Lung (tissue), 12 donors: ENCODE data around the gene LRRC71. TPM values are rescaled to one million over a fixed set of nuclear protein-coding genes. Genes with fewer than 3 reads are reported as not detected.
A peak's percentile ranks its signal among the peaks of the same experiment; 100 is the strongest.
"Not testable (repeated sequence)": the region's sequence is repeated elsewhere in the genome, so short reads cannot be mapped to it uniquely, and the experiment has no call there.

Experiments
- ATAC-seq: fragments of 200-7000 bp; cut with Tn5 transposase; one replicate; pipeline ENCODE4 v1.9.1; 2020; ENCODE audit warnings: moderate number of reproducible peaks; ENCODE audit not compliant: insufficient read depth, low FRiP score
- DNase-seq, 3 donors: peaks; one replicate each; pipeline ENCODE4 v3.0.0-alpha.2; 2013 to 2017
- H3K27ac ChIP-seq, 2 donors: one replicate each; pipeline ENCODE4 v1.5.1; 2013; ENCODE audit warnings: mild to moderate bottlenecking in 2 of 2, moderate library complexity in 2 of 2, control low read depth in 1 of 2, inconsistent platforms in 1 of 2, low read depth in 1 of 2, low read length in 1 of 2
- H3K27me3 ChIP-seq, 3 donors: one replicate each; pipeline ENCODE4 v1.5.1; 2013; ENCODE audit warnings: low read length in 2 of 3; ENCODE audit not compliant: control insufficient read depth in 3 of 3, insufficient read depth in 3 of 3
- H3K36me3 ChIP-seq, 4 donors: one replicate each; pipeline ENCODE4 v1.5.1; 2013; ENCODE audit warnings: low read length in 4 of 4, mild to moderate bottlenecking in 1 of 4, moderate library complexity in 1 of 4; ENCODE audit not compliant: control insufficient read depth in 4 of 4, insufficient read depth in 4 of 4
- H3K4me1 ChIP-seq, 5 donors: one replicate each; pipeline ENCODE4 v1.5.1; 2013; ENCODE audit warnings: low read length in 5 of 5, mild to moderate bottlenecking in 2 of 5, moderate library complexity in 1 of 5; ENCODE audit not compliant: control insufficient read depth in 5 of 5, insufficient read depth in 5 of 5
- H3K4me3 ChIP-seq: one replicate; pipeline ENCODE4 v1.5.1; 2013; ENCODE audit warnings: mild to moderate bottlenecking, control low read depth, moderate library complexity
- H3K9ac ChIP-seq, 2 donors: one replicate each; pipeline ENCODE4 v1.5.1; 2013; ENCODE audit warnings: low read length in 2 of 2, control low read depth in 1 of 2; ENCODE audit not compliant: insufficient read depth in 1 of 2
- H3K9me3 ChIP-seq, 4 donors: one replicate each; pipeline ENCODE4 v1.5.1; 2013; ENCODE audit warnings: low read length in 3 of 4, mild to moderate bottlenecking in 1 of 4, moderate library complexity in 1 of 4; ENCODE audit not compliant: control insufficient read depth in 4 of 4, insufficient read depth in 3 of 4
- WGBS, 2 donors: extraction: QIAGEN DNeasy Blood & Tissue Kit; methylation state at CpG; one replicate each; pipeline ENCODE4 v1.1.7; 2013; 5-methylcytosine and 5-hydroxymethylcytosine counted together
- polyA plus RNA-seq, 2 donors: library from polyadenylated mRNA; stranded (reverse); fragments of 200-250 nt; gene quantifications; one replicate each; pipeline ENCODE4 v1.2.1, GENCODE V29; 2013
- total RNA-seq, 2 donors: library from RNA; depleted of rRNA in 1 of 2; stranded (reverse); fragments of >200 nt in 1 of 2; gene quantifications; one replicate each; pipeline ENCODE4 v1.2.1, GENCODE V29; 2014 to 2021
- TF ChIP-seq, protein P1 (sequence below): IDR thresholded peaks from 2 replicates; pipeline ENCODE4 v1.5.1; 2012; ENCODE audit warnings: mild to moderate bottlenecking; ENCODE audit errors: control extremely low read depth, extremely low read depth
- donor health status: control.
- donor health status: control.
- donor health status: Bipolar disorder and iron deficiency.
- donor health status: healthy.
- donor health status: DM: yes; HTN: yes; CAD: no.

Gene LRRC71
- total and polyA plus RNA-seq, 4 donors: 3.4 to 17.2 (median 4.2) TPM

GRCh38 chr1:156925154-156926010 lies 5.0 kb downstream of the LRRC71 start:
- ATAC-seq: no peak
- TF ChIP-seq, protein P1, sequence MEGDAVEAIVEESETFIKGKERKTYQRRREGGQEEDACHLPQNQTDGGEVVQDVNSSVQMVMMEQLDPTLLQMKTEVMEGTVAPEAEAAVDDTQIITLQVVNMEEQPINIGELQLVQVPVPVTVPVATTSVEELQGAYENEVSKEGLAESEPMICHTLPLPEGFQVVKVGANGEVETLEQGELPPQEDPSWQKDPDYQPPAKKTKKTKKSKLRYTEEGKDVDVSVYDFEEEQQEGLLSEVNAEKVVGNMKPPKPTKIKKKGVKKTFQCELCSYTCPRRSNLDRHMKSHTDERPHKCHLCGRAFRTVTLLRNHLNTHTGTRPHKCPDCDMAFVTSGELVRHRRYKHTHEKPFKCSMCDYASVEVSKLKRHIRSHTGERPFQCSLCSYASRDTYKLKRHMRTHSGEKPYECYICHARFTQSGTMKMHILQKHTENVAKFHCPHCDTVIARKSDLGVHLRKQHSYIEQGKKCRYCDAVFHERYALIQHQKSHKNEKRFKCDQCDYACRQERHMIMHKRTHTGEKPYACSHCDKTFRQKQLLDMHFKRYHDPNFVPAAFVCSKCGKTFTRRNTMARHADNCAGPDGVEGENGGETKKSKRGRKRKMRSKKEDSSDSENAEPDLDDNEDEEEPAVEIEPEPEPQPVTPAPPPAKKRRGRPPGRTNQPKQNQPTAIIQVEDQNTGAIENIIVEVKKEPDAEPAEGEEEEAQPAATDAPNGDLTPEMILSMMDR: no peak
- H3K27ac ChIP-seq: no peak overlapping the region
- H3K4me3 ChIP-seq: no peak overlapping the region
- no peaks in the 10 kb centered on the region for H3K36me3 ChIP-seq
- peaks cover 0 to 91% (median 77%) of the 10 kb centered on the region in 3 donors for H3K27me3 ChIP-seq
- H3K9ac ChIP-seq: no peak overlapping the region
- H3K9me3 ChIP-seq: no peaks in the 10 kb centered on the region
- no peak for DNase-seq
- 82 to 83% methylated on average over 5 of the region's 5 CpGs for WGBS, 2 donors
- peaks cover 0 to 15% (median 7%) of the 10 kb centered on the region in 5 donors for H3K4me1 ChIP-seq

DNA sequence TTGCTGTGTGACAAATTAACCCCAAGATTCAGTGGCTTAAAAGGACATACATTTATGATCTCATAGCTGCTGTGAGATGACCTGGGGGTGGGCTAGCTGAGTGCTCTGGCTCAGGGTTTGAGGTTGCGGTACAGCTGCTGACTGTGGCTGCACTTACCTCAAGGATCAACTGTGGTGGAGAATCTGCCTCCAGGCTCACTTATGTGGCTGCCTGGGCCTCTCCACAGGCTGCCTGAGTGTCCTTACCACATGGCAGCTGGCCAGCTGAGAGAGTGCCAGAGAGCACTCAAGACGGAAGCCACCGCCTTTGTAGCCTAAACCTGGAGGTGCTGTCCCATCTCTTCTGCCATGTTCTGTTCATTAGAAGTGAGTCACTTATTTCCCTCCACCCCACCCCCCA lies 5.7 kb downstream of the LRRC71 start:
- no peak overlapping the region for H3K4me3 ChIP-seq
- 9 to 15% methylated on average over 3 of the region's 3 CpGs for WGBS, 2 donors
- no peaks in the 10 kb centered on the region for H3K9me3 ChIP-seq
- H3K27me3 ChIP-seq: peaks cover 0 to 84% (median 69%) of the 10 kb centered on the region in 3 donors
- ATAC-seq: no peak
- TF ChIP-seq, protein P1: no peak
- peak; percentile 59 to 78 (median 71) for DNase-seq
- no peaks in the 10 kb centered on the region for H3K36me3 ChIP-seq
- H3K9ac ChIP-seq: no peak overlapping the region
- peaks cover 0 to 11% (median 7%) of the 10 kb centered on the region in 5 donors for H3K4me1 ChIP-seq
- no peak overlapping the region for H3K27ac ChIP-seq

DNA sequence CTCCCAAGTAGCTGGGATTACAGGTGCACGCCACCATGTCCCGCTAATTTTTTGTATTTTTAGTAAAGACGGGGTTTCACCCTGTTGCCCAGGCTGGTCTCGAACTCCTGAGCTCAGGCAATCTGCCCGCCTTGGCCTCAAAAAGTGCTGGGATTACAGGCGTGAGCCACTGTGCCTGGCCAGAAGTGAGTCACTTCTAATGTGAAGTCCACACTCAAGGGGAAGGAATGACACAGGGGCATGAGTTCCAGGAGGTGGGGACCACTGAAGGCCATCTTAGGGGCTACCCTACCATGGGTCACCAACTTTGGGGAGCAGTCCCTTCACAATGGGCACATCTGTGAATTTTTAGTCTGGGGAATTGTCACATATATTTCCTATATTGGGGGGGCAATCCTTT lies 6.3 kb downstream of the LRRC71 start:
- peaks cover 0 to 78% (median 64%) of the 10 kb centered on the region in 3 donors for H3K27me3 ChIP-seq
- 83 to 90% methylated on average over 6 of the region's 6 CpGs for WGBS, 2 donors

GRCh38 chr1:156927215-156928042 lies 7.0 kb downstream of the LRRC71 start:
- no peaks in the 10 kb centered on the region for H3K9me3 ChIP-seq
- no peak overlapping the region for H3K9ac ChIP-seq
- H3K36me3 ChIP-seq: no peaks in the 10 kb centered on the region
- WGBS, 2 donors: 6 to 8% methylated on average over 61 to 64 of the region's 64 CpGs
- peak; percentile 72 to 79 (median 77) for DNase-seq
- peaks cover 0 to 71% (median 57%) of the 10 kb centered on the region in 3 donors for H3K27me3 ChIP-seq
- H3K4me1 ChIP-seq: peaks cover 0 to 12% (median 7%) of the 10 kb centered on the region in 5 donors
- TF ChIP-seq, protein P1: peak; percentile 61
- no peak overlapping the region for H3K27ac ChIP-seq
- ATAC-seq: peak; percentile 66
- no peak overlapping the region for H3K4me3 ChIP-seq

More for the DNA sequence above, 6.3 kb downstream of the LRRC71 start:
- not testable (repeated sequence) for DNase-seq, H3K9ac ChIP-seq, H3K27ac ChIP-seq, ATAC-seq, H3K4me3 ChIP-seq, H3K9me3 ChIP-seq, H3K36me3 ChIP-seq
- H3K4me1 ChIP-seq: peaks cover 0 to 11% (median 7%) of the 10 kb centered on the region in 5 donors
